Spleen (tissue), 7 donors: ENCODE measurements around the gene LMF1.

Experiments
- POLR2A ChIP-seq, 3 donors: fragments of 450-650 bp; IDR thresholded peaks; one replicate each; pipeline ENCODE4 v1.5.1; 2017; ENCODE audit warnings: antibody characterized with exemption in 3 of 3, mild to moderate bottlenecking in 1 of 3
- POLR2AphosphoS5 ChIP-seq, 3 donors: sonication (generic); formaldehyde crosslinking; IDR thresholded peaks; one replicate each; pipeline ENCODE4 v1.5.1; 2017; ENCODE audit warnings: antibody characterized with exemption in 3 of 3
- TF ChIP-seq, protein P1 (sequence below), 11 experiments: fragments of 200-600 bp in 7 of 11; fragments of 450-650 bp in 4 of 11; sonication (generic) in 4 of 11; IDR thresholded peaks in 8 of 11; conservative IDR thresholded peaks in 3 of 11; 1 replicate in 7 of 11; 2 replicates in 4 of 11; pipeline versions ENCODE4 v1.4.0 to v1.8.0; 2016 to 2021; ENCODE audit warnings: antibody characterized with exemption in 11 of 11, inconsistent platforms in 4 of 11, mild to moderate bottlenecking in 1 of 11
- donor health status: DM: no; HTN: no; CAD: no; lungs with moderate emphysema.
- donor health status: DM: no; HTN: no; CAD: no.
- donor health status: DM: no; HTN: no; CAD: no.

DNA sequence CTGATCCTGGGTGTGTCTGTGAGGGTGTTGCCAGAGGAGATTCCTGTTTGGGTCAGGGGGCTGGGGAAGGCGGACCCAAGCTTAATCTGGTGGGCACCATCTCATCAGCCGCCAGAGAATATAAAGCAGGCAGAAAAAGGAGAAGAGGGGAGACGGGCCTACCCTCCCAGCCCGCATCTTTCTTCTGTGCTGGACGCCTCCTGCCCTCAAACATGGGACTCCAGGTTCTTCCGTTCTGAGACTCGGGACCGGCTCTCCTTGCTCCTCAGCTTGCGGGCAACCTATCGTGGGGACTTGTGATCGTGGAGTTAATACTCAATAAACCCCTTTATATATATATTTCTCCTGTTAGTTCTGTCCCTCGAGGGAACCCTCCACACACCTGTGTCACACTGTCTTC lies 64.5 kb downstream of the LMF1 start:
- TF ChIP-seq POLR2AphosphoS5 (IDR thresholded peaks at IDR 0.05) (no peak), POLR2A (IDR thresholded peaks at IDR 0.05) (no peak)
- TF ChIP-seq, protein P1, sequence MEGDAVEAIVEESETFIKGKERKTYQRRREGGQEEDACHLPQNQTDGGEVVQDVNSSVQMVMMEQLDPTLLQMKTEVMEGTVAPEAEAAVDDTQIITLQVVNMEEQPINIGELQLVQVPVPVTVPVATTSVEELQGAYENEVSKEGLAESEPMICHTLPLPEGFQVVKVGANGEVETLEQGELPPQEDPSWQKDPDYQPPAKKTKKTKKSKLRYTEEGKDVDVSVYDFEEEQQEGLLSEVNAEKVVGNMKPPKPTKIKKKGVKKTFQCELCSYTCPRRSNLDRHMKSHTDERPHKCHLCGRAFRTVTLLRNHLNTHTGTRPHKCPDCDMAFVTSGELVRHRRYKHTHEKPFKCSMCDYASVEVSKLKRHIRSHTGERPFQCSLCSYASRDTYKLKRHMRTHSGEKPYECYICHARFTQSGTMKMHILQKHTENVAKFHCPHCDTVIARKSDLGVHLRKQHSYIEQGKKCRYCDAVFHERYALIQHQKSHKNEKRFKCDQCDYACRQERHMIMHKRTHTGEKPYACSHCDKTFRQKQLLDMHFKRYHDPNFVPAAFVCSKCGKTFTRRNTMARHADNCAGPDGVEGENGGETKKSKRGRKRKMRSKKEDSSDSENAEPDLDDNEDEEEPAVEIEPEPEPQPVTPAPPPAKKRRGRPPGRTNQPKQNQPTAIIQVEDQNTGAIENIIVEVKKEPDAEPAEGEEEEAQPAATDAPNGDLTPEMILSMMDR (IDR thresholded peaks at IDR 0.05 in 8 of 11, conservative IDR thresholded peaks at IDR 0.05 in 3 of 11): no peak
